ENCODE measurements around the gene GALNT16.
"Not testable (repeated sequence)": the region's sequence is repeated elsewhere in the genome, so short reads cannot be mapped to it uniquely, and the experiment has no call there.

Gene GALNT16

DNA sequence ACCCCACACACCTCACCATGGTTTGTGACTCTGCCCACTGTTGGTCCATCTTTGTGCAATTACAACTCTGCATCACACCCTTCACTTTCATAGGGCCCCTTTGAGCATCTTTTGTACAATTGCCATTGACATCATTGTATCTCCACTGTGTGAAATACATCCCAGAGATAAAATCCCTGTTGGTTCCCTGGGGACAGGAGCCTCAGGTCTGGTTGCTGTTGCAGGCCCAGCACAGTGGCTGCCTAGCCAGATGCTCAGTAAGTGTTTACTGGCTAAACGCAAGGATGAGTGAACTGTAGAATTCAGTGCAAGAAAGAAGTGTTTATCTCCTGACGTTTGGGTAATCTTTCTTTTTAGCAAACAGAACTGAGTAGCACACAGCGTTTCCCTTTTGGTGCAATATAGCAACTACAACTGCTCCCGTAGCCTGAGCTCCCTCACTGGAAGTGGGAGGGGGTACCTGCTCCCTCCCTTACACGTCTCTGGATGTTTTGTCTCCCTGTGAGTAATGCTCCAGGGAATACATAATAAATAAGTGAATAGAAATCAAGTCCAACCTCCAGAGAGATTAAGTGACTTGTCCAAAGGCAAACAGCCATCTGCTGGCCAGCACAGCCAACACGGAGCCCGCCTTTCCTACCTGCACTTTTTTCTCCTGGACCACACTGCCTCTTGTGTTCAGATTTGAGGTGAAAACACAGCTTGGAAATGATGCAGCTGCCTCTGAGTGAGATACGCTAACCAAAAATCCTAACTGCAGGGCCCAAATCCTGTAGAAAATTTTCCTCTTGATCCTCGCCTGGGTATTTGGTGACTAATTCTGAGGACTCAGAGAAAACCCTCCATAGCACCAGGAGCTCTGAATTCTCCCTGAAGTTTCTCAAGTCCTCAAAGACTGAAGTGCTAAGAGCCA is 27.4 kb downstream of the GALNT16 start:
- Histone ChIP-seq H3K4me1 (ENCODE audit: insufficient read depth, low read length) (0 out of 2 replicates have a peak, but pooled peaks cover 2% of the 10 kb centered on the region), H3K36me3 (ENCODE audit: insufficient read depth, low read length) (no peaks in the 10 kb centered on the region), H3K4me3 (ENCODE audit: low read length) (no peak overlapping the region), H3K27ac (ENCODE audit: low read depth, low read length) (no peak overlapping the region), H3K27me3 (ENCODE audit: insufficient read depth, low read length) (no peaks in the 10 kb centered on the region), H3K9ac (ENCODE audit: low read depth, low read length) (no peak overlapping the region), H3K9me3 (ENCODE audit: insufficient read depth, low read depth, low read length) (no peaks in the 10 kb centered on the region)
- WGBS = 77% methylated on average over 8 of the region's 9 CpGs

- Histone ChIP-seq H3K9me3 (ENCODE audit: insufficient read depth, low read depth, low read length) (no peaks in the 10 kb centered on the region), H3K4me1 (ENCODE audit: insufficient read depth, low read length) (0 out of 2 replicates have a peak, but pooled peaks cover 2% of the 10 kb centered on the region), H3K27me3 (ENCODE audit: insufficient read depth, low read length) (no peaks in the 10 kb centered on the region), H3K27ac (ENCODE audit: low read depth, low read length) (no peak overlapping the region), H3K9ac (ENCODE audit: low read depth, low read length) (no peak overlapping the region), H3K4me3 (ENCODE audit: low read length) (no peak overlapping the region), H3K36me3 (ENCODE audit: insufficient read depth, low read length) (no peaks in the 10 kb centered on the region)
- WGBS = 79% methylated on average over 8 of the region's 8 CpGs
Observed at GRCh38 chr14:69288011-69288771, 28.2 kb downstream of the GALNT16 start.

GRCh38 chr14:69288956-69289705 is 29.2 kb downstream of the GALNT16 start:
- H3K27me3 ChIP-seq (ENCODE audit: insufficient read depth, low read length) = no peaks in the 10 kb centered on the region
- H3K9me3 ChIP-seq (ENCODE audit: insufficient read depth, low read depth, low read length) = no peaks in the 10 kb centered on the region
- no peak overlapping the region for H3K4me3 ChIP-seq (ENCODE audit: low read length)
- WGBS = 95% methylated on average over 9 of the region's 9 CpGs
- no peak overlapping the region for H3K27ac ChIP-seq (ENCODE audit: low read depth, low read length)
- 0 out of 2 replicates have a peak, but pooled peaks cover 2% of the 10 kb centered on the region for H3K4me1 ChIP-seq (ENCODE audit: insufficient read depth, low read length)
- H3K36me3 ChIP-seq (ENCODE audit: insufficient read depth, low read length) = no peaks in the 10 kb centered on the region
- no peak overlapping the region for H3K9ac ChIP-seq (ENCODE audit: low read depth, low read length)

DNA sequence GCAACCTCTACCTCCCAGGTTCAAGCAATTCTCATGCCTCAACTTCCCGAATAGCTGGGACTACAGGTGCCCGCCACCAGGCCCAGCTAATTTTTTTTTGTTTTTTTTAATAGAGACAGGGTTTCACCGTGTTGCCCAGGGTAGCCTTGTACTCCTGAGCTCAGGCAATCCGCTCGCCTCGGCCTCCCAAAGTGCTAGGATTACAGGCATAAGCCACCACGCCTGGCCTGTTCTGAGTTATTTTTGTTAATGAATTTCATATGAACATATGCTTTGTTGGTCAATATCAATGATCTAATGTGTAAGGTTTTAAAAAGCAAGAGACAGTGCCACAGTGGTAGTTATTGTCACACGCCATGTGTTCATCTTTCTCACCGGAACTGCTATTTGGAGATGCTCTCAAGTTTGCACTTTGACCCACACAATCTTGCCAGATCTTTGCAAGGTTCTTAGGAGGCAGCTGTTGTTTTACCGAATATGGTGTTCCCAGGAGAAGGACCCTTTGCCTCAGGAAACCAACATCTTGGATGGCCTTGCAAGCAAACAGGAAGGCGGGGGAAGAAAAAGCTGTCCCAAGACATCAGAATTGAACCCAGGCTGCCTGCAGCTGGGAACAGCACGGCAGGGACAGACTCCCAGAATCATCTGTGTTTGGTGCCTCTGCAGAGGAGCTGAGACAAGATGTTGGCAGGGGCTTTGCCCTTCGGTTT is 30.0 kb downstream of the GALNT16 start:
- Histone ChIP-seq H3K36me3 (ENCODE audit: insufficient read depth, low read length) (no peaks in the 10 kb centered on the region), H3K4me3 (ENCODE audit: low read length) (no peak overlapping the region), H3K9me3 (ENCODE audit: insufficient read depth, low read depth, low read length) (no peaks in the 10 kb centered on the region), H3K4me1 (ENCODE audit: insufficient read depth, low read length) (0 out of 2 replicates have a peak, but pooled peaks cover 2% of the 10 kb centered on the region), H3K27me3 (ENCODE audit: insufficient read depth, low read length) (no peaks in the 10 kb centered on the region), H3K9ac (ENCODE audit: low read depth, low read length) (no peak overlapping the region), H3K27ac (ENCODE audit: low read depth, low read length) (no peak overlapping the region)
- WGBS = 95% methylated on average over 13 of the region's 13 CpGs

DNA sequence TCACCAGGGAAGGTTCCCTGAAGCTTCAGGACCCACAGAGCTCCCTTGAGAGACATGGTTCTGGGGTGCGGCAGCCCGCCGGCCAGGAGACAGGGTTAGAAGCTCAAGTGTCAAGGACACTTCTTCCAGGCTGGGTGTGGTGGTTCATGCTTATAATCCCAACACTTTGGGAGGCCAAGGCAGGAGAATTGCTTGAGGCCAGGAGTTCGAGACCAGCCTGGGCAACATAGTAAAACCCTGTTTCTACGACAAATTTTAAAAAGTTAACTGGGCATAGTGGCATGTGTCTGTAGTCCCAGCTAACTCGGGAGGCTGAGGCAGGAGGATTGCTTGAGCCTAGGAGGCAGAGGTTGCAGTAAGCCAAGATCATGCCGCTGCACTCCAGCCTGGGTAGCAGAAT is 30.9 kb downstream of the GALNT16 start:
- H3K9me3 ChIP-seq (ENCODE audit: insufficient read depth, low read depth, low read length); H3K27ac ChIP-seq (ENCODE audit: low read depth, low read length); H3K4me3 ChIP-seq (ENCODE audit: low read length); H3K4me1 ChIP-seq (ENCODE audit: insufficient read depth, low read length); H3K9ac ChIP-seq (ENCODE audit: low read depth, low read length); H3K36me3 ChIP-seq (ENCODE audit: insufficient read depth, low read length); H3K27me3 ChIP-seq (ENCODE audit: insufficient read depth, low read length): not testable (repeated sequence)
- 96% methylated on average over 7 of the region's 7 CpGs for WGBS

GRCh38 chr14:69291396-69291795 is 31.4 kb downstream of the GALNT16 start:
- H3K27ac ChIP-seq (ENCODE audit: low read depth, low read length) = no peak overlapping the region
- H3K4me3 ChIP-seq (ENCODE audit: low read length) = no peak overlapping the region
- no peaks in the 10 kb centered on the region for H3K36me3 ChIP-seq (ENCODE audit: insufficient read depth, low read length)
- H3K9me3 ChIP-seq (ENCODE audit: insufficient read depth, low read depth, low read length) = no peaks in the 10 kb centered on the region
- H3K27me3 ChIP-seq (ENCODE audit: insufficient read depth, low read length) = no peaks in the 10 kb centered on the region
- H3K4me1 ChIP-seq (ENCODE audit: insufficient read depth, low read length) = 0 out of 2 replicates have a peak, but pooled peaks cover 2% of the 10 kb centered on the region
- WGBS = 88% methylated on average over 5 of the region's 5 CpGs
- no peak overlapping the region for H3K9ac ChIP-seq (ENCODE audit: low read depth, low read length)

DNA sequence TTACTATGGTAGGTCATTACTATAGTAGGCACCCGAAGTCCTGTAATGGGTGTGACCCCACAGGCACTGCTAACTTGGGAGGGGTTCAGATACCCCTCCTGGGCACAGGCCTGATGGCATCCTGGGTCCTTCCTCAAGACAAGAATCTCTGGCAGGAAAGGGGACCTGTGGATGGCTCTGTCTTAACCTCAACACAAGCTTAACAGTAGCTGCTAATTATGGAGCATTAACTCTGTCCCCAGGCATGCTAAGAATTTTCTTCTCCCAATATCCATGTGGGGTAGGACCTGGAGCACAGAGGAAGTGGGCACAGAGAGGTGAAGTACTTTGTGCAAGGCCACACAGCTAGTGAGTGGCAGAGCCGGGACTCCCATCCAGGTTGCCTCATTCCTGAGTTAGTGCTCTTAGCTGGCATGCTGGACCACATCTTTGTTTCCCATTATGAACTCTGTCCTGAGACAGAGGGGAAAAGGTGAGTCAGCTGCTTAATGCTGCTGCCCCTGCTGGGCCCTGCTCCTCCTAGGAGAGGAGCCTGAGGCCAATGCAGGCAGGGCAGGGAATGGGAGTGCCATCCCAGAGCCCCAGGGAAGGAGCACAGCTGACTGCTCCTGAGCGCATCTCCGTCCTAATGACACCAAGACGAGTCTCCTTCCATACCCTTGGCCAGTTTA is 32.1 kb downstream of the GALNT16 start:
- Histone ChIP-seq H3K4me1 (ENCODE audit: insufficient read depth, low read length) (0 out of 2 replicates have a peak, but pooled peaks cover 2% of the 10 kb centered on the region), H3K9me3 (ENCODE audit: insufficient read depth, low read depth, low read length) (no peaks in the 10 kb centered on the region), H3K4me3 (ENCODE audit: low read length) (no peak overlapping the region), H3K9ac (ENCODE audit: low read depth, low read length) (no peak overlapping the region), H3K27me3 (ENCODE audit: insufficient read depth, low read length) (no peaks in the 10 kb centered on the region), H3K36me3 (ENCODE audit: insufficient read depth, low read length) (no peaks in the 10 kb centered on the region), H3K27ac (ENCODE audit: low read depth, low read length) (no peak overlapping the region)
- 81% methylated on average over 5 of the region's 5 CpGs for WGBS

- Histone ChIP-seq H3K36me3 (ENCODE audit: insufficient read depth, low read length) (no peaks in the 10 kb centered on the region), H3K9ac (ENCODE audit: low read depth, low read length) (no peak overlapping the region), H3K9me3 (ENCODE audit: insufficient read depth, low read depth, low read length) (no peaks in the 10 kb centered on the region), H3K27me3 (ENCODE audit: insufficient read depth, low read length) (no peaks in the 10 kb centered on the region), H3K27ac (ENCODE audit: low read depth, low read length) (no peak overlapping the region), H3K4me3 (ENCODE audit: low read length) (no peak overlapping the region), H3K4me1 (ENCODE audit: insufficient read depth, low read length) (no peaks in the 10 kb centered on the region)
- WGBS = 87% methylated on average over 9 of the region's 10 CpGs
Observed at GRCh38 chr14:69298131-69299071, 38.4 kb downstream of the GALNT16 start.

DNA sequence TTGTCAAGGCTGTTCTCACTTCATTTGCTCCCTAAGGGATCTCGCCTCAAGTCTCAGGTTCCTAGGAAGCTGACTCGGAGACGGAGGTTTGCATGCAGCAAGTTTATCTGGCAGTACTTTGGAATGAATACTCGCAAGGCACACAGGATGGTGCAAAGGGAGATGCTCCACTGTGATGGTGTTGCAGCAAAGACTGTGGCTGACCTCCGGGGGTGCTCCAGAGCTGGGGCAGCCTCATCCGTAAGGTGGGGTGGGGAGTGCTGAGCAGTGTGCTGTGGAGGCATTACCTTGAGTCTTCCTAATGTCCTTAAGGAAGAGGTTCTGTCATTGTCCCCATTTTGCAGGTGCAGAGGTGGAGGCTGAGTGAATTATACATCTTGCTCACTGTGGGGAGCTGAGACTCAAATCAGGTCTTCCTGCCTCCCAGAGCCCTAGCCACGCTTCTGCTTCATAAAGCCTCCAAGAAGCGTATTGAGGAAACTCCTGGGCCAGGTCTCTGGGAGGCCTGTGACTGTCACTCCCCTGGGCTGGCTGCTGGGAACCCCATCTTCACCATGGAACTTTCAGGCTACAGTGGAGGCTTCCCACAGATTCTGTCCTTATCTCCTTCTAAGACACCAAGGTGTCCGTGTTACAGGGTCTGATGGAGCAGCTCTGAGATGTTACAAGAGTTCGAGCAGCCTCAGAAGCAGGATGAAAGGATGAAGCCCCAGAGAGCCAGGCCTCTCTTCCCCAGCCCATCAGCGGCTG is 39.5 kb downstream of the GALNT16 start:
- Histone ChIP-seq H3K27ac (ENCODE audit: low read depth, low read length) (no peak overlapping the region), H3K9me3 (ENCODE audit: insufficient read depth, low read depth, low read length) (no peaks in the 10 kb centered on the region), H3K4me1 (ENCODE audit: insufficient read depth, low read length) (no peaks in the 10 kb centered on the region), H3K27me3 (ENCODE audit: insufficient read depth, low read length) (no peaks in the 10 kb centered on the region), H3K4me3 (ENCODE audit: low read length) (no peak overlapping the region), H3K36me3 (ENCODE audit: insufficient read depth, low read length) (no peaks in the 10 kb centered on the region), H3K9ac (ENCODE audit: low read depth, low read length) (no peak overlapping the region)
- 86% methylated on average over 11 of the region's 11 CpGs for WGBS

Data from HUES64 (cell line).